Vagina (tissue), 2 donors: Measurements from ENCODE around the gene GIGYF1. TPM values are rescaled to one million over a fixed set of nuclear protein-coding genes. Genes with fewer than 3 reads are reported as not detected.

Source experiments
- DNase-seq, 2 donors: peaks; one replicate each; pipeline ENCODE4 v3.0.0-alpha.2; 2017; ENCODE audit errors: extremely low spot score in 2 of 2
- H3K27ac ChIP-seq: fragments of 200-600 bp; sonication (generic); one replicate; pipeline ENCODE4 v1.5.1; 2019
- H3K27me3 ChIP-seq: fragments of 200-600 bp; sonication (generic); one replicate; pipeline ENCODE4 v1.5.1; 2019
- H3K36me3 ChIP-seq, 2 donors: fragments of 200-600 bp; sonication (generic); one replicate each; pipeline ENCODE4 v1.5.1; 2017 to 2019
- H3K4me1 ChIP-seq: fragments of 200-600 bp; sonication (generic); one replicate; pipeline ENCODE4 v1.5.1; 2019
- H3K4me3 ChIP-seq, 2 donors: fragments of 200-600 bp; sonication (generic); 1 replicate in 1 of 2; 2 replicates in 1 of 2; pipeline ENCODE4 v1.5.1; 2016 to 2019
- H3K9me3 ChIP-seq: fragments of 200-600 bp; sonication (generic); one replicate; pipeline ENCODE4 v1.5.1; 2019
- CTCF ChIP-seq, 3 experiments: fragments of 450-650 bp in 2 of 3; fragments of 200-600 bp in 1 of 3; sonication (generic) in 1 of 3; IDR thresholded peaks; one replicate each; pipeline ENCODE4 v1.5.1; 2017 to 2019; ENCODE audit warnings: antibody characterized with exemption in 3 of 3, mild to moderate bottlenecking in 2 of 3, moderate library complexity in 2 of 3
- POLR2A ChIP-seq, 2 donors: fragments of 450-650 bp; IDR thresholded peaks; one replicate each; pipeline ENCODE4 v1.6.1; 2017; ENCODE audit warnings: antibody characterized with exemption in 2 of 2, mild to moderate bottlenecking in 2 of 2, moderate library complexity in 2 of 2
- POLR2AphosphoS5 ChIP-seq, 2 donors: sonication (generic); formaldehyde crosslinking; IDR thresholded peaks; one replicate each; pipeline ENCODE4 v1.9.0; 2017; ENCODE audit warnings: antibody characterized with exemption in 2 of 2, mild to moderate bottlenecking in 2 of 2, low read depth in 1 of 2; ENCODE audit not compliant: insufficient read depth in 1 of 2
- intact Hi-C: fragments of 100-400 bp; cut with DNase I; formaldehyde crosslinking; loops from one replicate; pipeline ENCODE4 v1.15.1; 2023
- total RNA-seq: library from RNA; depleted of rRNA; stranded (reverse); fragments of >200 nt; gene quantifications from one replicate; pipeline ENCODE4 v1.2.3, GENCODE V29; 2016

GIGYF1 gene
- total RNA-seq, 1 donor from 2014 or later: 20.6 TPM

- no peak overlapping the region for H3K4me3 ChIP-seq
- H3K36me3 ChIP-seq: peaks cover 0 to 4% of the 10 kb centered on the region in 2 donors
- H3K9me3 ChIP-seq: no peaks in the 10 kb centered on the region
- peaks cover 16% of the 10 kb centered on the region for H3K4me1 ChIP-seq
- intact Hi-C loops: no loop called here
- no peak overlapping the region for H3K27ac ChIP-seq
- TF ChIP-seq POLR2AphosphoS5 (IDR thresholded peaks at IDR 0.05; ENCODE audit: insufficient read depth in 1 of 2, low read depth in 1 of 2) (no peak), CTCF (IDR thresholded peaks at IDR 0.05) (no peak), POLR2A (IDR thresholded peaks at IDR 0.05) (no peak)
- H3K27me3 ChIP-seq: no peaks in the 10 kb centered on the region
- no peak for DNase-seq
Observed at GRCh38 chr7:100710452-100710851, 16.4 kb upstream of the GIGYF1 start.

- H3K9me3 ChIP-seq: no peaks in the 10 kb centered on the region
- intact Hi-C loops: loop anchor here (5.0 kb wide), 1 partner anchor 144 kb away; the partner anchor contains the start of gene SLC12A9
- peaks cover 0 to 4% of the 10 kb centered on the region in 2 donors for H3K36me3 ChIP-seq
- H3K27me3 ChIP-seq: no peaks in the 10 kb centered on the region
- no peak for TF ChIP-seq POLR2AphosphoS5 (IDR thresholded peaks at IDR 0.05; ENCODE audit: insufficient read depth in 1 of 2, low read depth in 1 of 2)
- no peak for TF ChIP-seq CTCF (IDR thresholded peaks at IDR 0.05)
- TF ChIP-seq POLR2A (IDR thresholded peaks at IDR 0.05): no peak
- peaks cover 22% of the 10 kb centered on the region for H3K4me1 ChIP-seq
- no peak overlapping the region for H3K27ac ChIP-seq
- H3K4me3 ChIP-seq: no peak overlapping the region
- DNase-seq: no peak
Observed at GRCh38 chr7:100708395-100708794, 14.3 kb upstream of the GIGYF1 start.

- intact Hi-C loops: loop anchor here (5.0 kb wide), 1 partner anchor 146 kb away; the partner anchor contains the start of gene SLC12A9
Observed at GRCh38 chr7:100706672-100707311, 12.7 kb upstream of the GIGYF1 start.

GRCh38 chr7:100705753-100706671 lies 12.0 kb upstream of the GIGYF1 start, which contains the start of gene POP7:
Gene POP7 (plus strand): TSS chr7:100706121. CDS start chr7:100706831, 710 bp downstream.
- peak within 1 kb of the TSS; percentile 94 for H3K27ac ChIP-seq
- H3K27me3 ChIP-seq: no peaks in the 10 kb centered on the region
- peak in 1 of 2 donors; percentile 96 for DNase-seq
- H3K36me3 ChIP-seq: peaks cover 0 to 4% of the 10 kb centered on the region in 2 donors
- peak; percentile 92 to 97 for TF ChIP-seq POLR2AphosphoS5 (IDR thresholded peaks at IDR 0.05; ENCODE audit: insufficient read depth in 1 of 2, low read depth in 1 of 2)
- peak in 1 of 2 donors; percentile 23 for TF ChIP-seq POLR2A (IDR thresholded peaks at IDR 0.05)
- no peak for TF ChIP-seq CTCF (IDR thresholded peaks at IDR 0.05)
- peaks cover 22% of the 10 kb centered on the region for H3K4me1 ChIP-seq
- H3K9me3 ChIP-seq: no peaks in the 10 kb centered on the region
- intact Hi-C loops: loop anchor here (5.0 kb wide), 1 partner anchor 146 kb away; the partner anchor contains the start of gene SLC12A9
- peak within 1 kb of the TSS; percentile 67 to 90 for H3K4me3 ChIP-seq

More at GRCh38 chr7:100706672-100707311, 12.7 kb upstream of the GIGYF1 start:
- Histone ChIP-seq H3K9me3 (no peaks in the 10 kb centered on the region), H3K27ac (peak overlapping the region; percentile 94), H3K4me3 (peak overlapping the region; percentile 67 to 90), H3K4me1 (peaks cover 22% of the 10 kb centered on the region), H3K27me3 (no peaks in the 10 kb centered on the region), H3K36me3 (peaks cover 0 to 4% of the 10 kb centered on the region in 2 donors)
- TF ChIP-seq CTCF (IDR thresholded peaks at IDR 0.05) (no peak), POLR2AphosphoS5 (IDR thresholded peaks at IDR 0.05; ENCODE audit: insufficient read depth in 1 of 2, low read depth in 1 of 2) (no peak), POLR2A (IDR thresholded peaks at IDR 0.05) (no peak)
- DNase-seq: no peak
